ENCODE data around the gene FUT2.

The FUT2 gene

DNA sequence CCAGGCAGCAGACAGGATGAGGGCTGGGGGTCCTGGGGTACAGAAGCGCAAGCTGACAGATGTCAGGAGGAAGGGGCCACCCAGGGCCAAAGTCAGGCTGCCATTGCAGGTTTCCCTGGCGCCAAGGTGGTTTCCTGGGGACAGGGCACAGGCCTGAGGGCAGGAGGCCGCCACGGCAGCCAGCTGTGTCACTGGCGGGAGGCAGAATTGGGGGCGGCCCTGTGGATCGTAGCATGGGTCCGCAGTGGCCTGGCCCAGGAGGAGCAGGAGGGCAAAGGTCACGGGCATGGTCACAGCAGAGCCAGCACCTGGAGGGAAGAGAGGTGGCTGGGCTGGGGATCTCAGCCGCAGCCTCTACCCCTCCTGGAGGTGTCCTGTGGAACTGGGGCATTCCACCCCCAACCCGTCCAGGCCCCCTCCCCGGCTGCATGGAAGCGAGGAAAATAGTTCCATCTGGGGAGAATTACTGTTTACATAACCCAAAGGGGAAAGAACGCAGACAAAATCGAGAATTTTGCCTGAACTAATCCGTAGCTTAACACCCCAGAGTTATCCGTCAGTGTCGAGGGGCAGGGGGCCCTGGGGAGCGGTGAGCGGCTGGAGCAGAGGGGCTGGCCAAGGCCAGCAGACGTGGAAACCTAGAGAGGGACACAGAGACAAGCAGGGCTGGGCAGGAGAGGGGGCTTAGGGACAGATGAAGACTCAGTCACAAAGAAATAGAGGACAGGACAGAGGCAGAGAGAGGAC is 24.9 kb upstream of the FUT2 start:
- Histone ChIP-seq H3K36me3 (ENCODE audit: control insufficient read depth in 1 of 2, insufficient read depth in 2 of 2, low read length in 2 of 2) (no peaks in the 10 kb centered on the region), H3K27ac (ENCODE audit: low read depth, low read length) (no peak overlapping the region), H3K4me1 (ENCODE audit: control insufficient read depth in 1 of 2, insufficient read depth in 2 of 2, low read length in 2 of 2) (peaks cover 8 to 14% of the 10 kb centered on the region in 2 donors), H3K9ac (ENCODE audit: low read depth in 1 of 2, low read length in 2 of 2) (no peak overlapping the region), H3K27me3 (ENCODE audit: control insufficient read depth in 1 of 2, insufficient read depth in 2 of 2, low read length in 2 of 2) (no peaks in the 10 kb centered on the region), H3K4me3 (ENCODE audit: low read depth in 1 of 2, low read length in 2 of 2) (no peak overlapping the region), H3K9me3 (ENCODE audit: control insufficient read depth in 1 of 2, low read length in 2 of 2) (no peaks in the 10 kb centered on the region)

DNA sequence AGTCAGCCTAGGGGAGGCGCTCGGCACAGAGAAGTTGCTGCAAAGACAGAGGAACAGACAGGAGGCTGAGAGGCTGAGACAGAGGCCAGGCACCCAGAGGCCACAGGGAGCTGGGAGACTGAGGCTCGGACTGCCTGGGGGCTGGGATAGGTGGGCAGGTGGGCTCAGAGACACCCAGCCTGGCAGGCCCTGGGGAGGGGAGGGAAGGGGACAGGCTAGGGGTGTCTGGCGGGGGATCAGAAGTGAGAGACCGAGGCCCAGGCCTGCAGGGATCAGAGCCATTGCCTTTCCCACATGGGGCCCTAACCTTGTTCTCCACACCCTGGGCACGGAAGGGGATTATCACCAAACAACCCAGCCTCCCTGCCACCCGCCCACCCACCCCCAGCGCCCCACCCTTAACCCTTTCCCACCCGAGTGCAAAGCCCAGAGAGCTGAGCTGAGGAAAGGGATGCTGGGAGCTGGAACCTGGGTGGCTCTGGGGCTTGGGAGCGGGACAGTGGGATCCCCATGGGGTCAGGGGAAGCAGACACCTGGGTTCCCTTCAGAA is 24.2 kb upstream of the FUT2 start:
- H3K4me3 ChIP-seq (ENCODE audit: low read depth in 1 of 2, low read length in 2 of 2) = no peak overlapping the region
- H3K27ac ChIP-seq (ENCODE audit: low read depth, low read length) = no peak overlapping the region
- no peak overlapping the region for H3K9ac ChIP-seq (ENCODE audit: low read depth in 1 of 2, low read length in 2 of 2)
- no peaks in the 10 kb centered on the region for H3K36me3 ChIP-seq (ENCODE audit: control insufficient read depth in 1 of 2, insufficient read depth in 2 of 2, low read length in 2 of 2)
- no peaks in the 10 kb centered on the region for H3K27me3 ChIP-seq (ENCODE audit: control insufficient read depth in 1 of 2, insufficient read depth in 2 of 2, low read length in 2 of 2)
- peaks cover 10 to 14% of the 10 kb centered on the region in 2 donors for H3K4me1 ChIP-seq (ENCODE audit: control insufficient read depth in 1 of 2, insufficient read depth in 2 of 2, low read length in 2 of 2)
- no peaks in the 10 kb centered on the region for H3K9me3 ChIP-seq (ENCODE audit: control insufficient read depth in 1 of 2, low read length in 2 of 2)

DNA sequence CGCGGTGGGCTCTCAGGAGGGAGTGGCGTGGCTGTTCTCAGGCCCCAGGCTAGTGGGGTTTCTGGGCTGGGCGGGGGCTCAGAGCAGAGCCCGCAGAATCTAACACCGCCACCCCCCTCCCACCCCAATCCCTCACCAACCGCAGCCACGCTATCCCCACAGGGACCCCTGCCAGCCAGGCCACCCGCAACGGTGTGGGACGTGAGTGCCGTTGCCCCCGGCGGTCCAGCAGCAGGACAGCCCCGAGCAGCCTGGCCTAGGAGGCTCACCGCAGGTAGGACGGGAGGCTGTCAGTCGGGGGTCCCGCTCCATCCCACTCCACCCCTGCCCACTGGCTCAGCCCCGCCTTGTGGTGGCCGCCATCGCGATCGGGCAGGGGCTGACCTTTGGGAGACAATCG is 22.8 kb upstream of the FUT2 start, which contains the start of gene NTN5:
TSS of gene NTN5 (minus strand) at position 24 of the 400 bp plus-strand sequence. CDS start 2,031 bp downstream, outside the sequence.
- H3K9ac ChIP-seq (ENCODE audit: low read depth in 1 of 2, low read length in 2 of 2) = no peak within 1 kb of the TSS
- H3K36me3 ChIP-seq (ENCODE audit: control insufficient read depth in 1 of 2, insufficient read depth in 2 of 2, low read length in 2 of 2) = no peaks in the 10 kb centered on the region
- H3K27me3 ChIP-seq (ENCODE audit: control insufficient read depth in 1 of 2, insufficient read depth in 2 of 2, low read length in 2 of 2) = no peaks in the 10 kb centered on the region
- no peak within 1 kb of the TSS for H3K27ac ChIP-seq (ENCODE audit: low read depth, low read length)
- no peak within 1 kb of the TSS for H3K4me3 ChIP-seq (ENCODE audit: low read depth in 1 of 2, low read length in 2 of 2)
- H3K9me3 ChIP-seq (ENCODE audit: control insufficient read depth in 1 of 2, low read length in 2 of 2) = no peaks in the 10 kb centered on the region
- H3K4me1 ChIP-seq (ENCODE audit: control insufficient read depth in 1 of 2, insufficient read depth in 2 of 2, low read length in 2 of 2) = peaks cover 20 to 23% of the 10 kb centered on the region in 2 donors

DNA sequence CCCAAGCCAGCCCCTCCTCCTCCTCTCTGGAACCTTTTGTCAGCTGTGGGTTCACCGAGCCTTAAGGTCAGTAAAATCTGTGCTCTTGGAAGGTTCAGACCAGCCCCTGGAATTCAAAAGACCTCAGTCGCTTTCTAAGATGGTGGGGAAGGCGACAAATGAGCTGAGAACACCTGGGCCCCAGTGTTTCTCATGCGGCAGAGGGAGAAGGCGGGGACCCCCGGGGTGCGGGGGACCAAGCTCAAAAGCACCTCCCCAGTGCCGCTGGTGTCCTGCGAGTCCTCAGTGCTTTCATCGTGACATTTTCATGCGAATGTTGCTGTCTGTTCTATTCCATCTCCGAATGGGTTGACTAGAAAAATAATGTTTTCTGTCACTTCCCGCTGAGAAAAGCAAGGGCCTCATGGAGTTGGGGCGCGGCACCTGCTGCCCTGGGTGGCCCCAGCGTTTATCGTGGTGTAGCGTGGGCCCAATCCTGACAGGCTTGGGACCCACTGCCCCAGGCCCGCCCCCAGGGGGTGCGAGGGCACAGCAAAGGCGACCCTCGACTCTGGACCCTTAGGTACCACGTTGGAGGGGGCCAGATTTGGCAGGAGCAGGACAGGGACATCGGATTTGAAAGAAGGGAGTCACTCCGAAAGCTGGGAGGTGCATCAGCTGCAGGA is 22.2 kb upstream of the FUT2 start:
- Histone ChIP-seq H3K9me3 (ENCODE audit: control insufficient read depth in 1 of 2, low read length in 2 of 2) (no peaks in the 10 kb centered on the region), H3K4me1 (ENCODE audit: control insufficient read depth in 1 of 2, insufficient read depth in 2 of 2, low read length in 2 of 2) (peaks cover 21 to 23% of the 10 kb centered on the region in 2 donors), H3K27ac (ENCODE audit: low read depth, low read length) (no peak overlapping the region), H3K27me3 (ENCODE audit: control insufficient read depth in 1 of 2, insufficient read depth in 2 of 2, low read length in 2 of 2) (no peaks in the 10 kb centered on the region), H3K4me3 (ENCODE audit: low read depth in 1 of 2, low read length in 2 of 2) (no peak overlapping the region), H3K9ac (ENCODE audit: low read depth in 1 of 2, low read length in 2 of 2) (no peak overlapping the region), H3K36me3 (ENCODE audit: control insufficient read depth in 1 of 2, insufficient read depth in 2 of 2, low read length in 2 of 2) (no peaks in the 10 kb centered on the region)

DNA sequence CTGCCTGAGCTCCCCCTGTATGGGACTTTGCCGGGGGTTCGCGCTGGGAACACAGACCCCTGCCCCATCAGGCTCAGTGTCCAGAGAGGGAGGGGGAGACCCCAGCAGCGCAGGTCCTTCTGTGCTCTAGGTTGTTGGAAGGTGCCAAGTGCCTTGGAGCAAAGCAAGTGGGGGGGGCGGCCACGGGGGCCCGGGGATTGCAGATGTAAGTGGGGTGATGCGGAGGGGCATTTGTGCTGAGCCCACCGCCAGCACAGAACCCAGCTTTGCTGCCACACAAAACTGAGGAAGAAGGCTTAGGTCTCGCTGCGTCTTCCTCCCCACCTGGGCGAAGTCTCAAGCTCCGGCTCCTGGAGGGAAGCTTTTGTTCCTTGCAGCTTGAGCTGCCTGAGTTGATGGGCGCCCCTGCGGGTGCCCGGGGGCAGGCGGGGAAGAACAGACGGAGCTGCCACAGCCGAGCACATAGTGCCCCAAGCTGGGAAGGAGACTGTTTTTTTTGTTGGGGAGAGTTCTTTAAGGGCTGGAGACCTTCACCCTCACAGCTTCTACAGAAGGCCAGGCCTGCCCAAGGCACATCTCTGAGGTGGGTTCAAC is 21.5 kb upstream of the FUT2 start:
- no peaks in the 10 kb centered on the region for H3K9me3 ChIP-seq (ENCODE audit: control insufficient read depth in 1 of 2, low read length in 2 of 2)
- no peak overlapping the region for H3K27ac ChIP-seq (ENCODE audit: low read depth, low read length)
- no peaks in the 10 kb centered on the region for H3K36me3 ChIP-seq (ENCODE audit: control insufficient read depth in 1 of 2, insufficient read depth in 2 of 2, low read length in 2 of 2)
- peaks cover 26 to 27% of the 10 kb centered on the region in 2 donors for H3K4me1 ChIP-seq (ENCODE audit: control insufficient read depth in 1 of 2, insufficient read depth in 2 of 2, low read length in 2 of 2)
- H3K4me3 ChIP-seq (ENCODE audit: low read depth in 1 of 2, low read length in 2 of 2) = no peak overlapping the region
- H3K27me3 ChIP-seq (ENCODE audit: control insufficient read depth in 1 of 2, insufficient read depth in 2 of 2, low read length in 2 of 2) = no peaks in the 10 kb centered on the region
- H3K9ac ChIP-seq (ENCODE audit: low read depth in 1 of 2, low read length in 2 of 2) = no peak overlapping the region

DNA sequence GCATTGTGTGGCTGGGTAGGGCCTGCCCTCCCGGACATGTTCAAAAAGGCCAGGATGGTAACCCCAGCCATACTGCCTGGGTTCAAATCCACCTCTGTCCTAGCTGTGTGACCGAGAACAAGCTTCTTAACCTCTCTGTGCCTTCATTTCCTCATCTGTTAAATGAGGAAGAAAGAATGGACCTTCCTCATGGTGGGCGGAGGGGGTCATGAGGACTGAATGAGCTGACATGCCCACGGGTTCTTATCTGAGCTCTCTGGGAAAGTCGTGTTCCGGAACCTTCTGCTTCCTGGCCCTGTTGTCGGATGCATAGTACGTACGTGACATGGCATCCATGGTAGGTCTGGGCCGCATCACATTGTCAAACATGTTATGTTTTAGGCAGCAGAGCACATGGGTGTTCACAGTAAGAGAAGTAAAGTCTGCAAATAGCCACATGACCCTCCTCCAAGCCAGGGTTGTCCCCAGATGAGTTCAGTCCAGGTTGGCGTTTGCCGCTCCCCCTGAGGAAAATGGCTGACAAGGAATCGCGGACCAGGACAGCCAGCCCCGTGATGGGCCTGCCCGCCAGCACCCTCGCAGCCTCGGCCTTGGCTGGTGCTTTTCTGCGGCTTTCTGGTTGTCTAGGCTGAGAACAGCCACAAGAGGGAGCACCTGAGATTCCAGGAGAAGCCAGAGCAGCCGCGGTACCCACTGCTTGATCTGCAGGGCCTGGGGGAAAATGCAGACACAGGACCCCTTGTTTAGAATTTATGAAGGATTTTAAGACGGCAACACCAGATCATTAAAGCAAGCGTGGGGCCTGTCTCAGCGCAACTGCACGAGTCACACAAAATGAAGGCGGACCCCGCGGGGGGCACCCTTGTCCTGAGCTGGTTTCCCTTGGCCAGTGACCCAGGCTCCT is 20.6 kb upstream of the FUT2 start:
- Histone ChIP-seq H3K9ac (ENCODE audit: low read depth in 1 of 2, low read length in 2 of 2) (peak overlapping the region in 1 of 2 donors; percentile 33), H3K4me1 (ENCODE audit: control insufficient read depth in 1 of 2, insufficient read depth in 2 of 2, low read length in 2 of 2) (peaks cover 26 to 27% of the 10 kb centered on the region in 2 donors), H3K27ac (ENCODE audit: low read depth, low read length) (no peak overlapping the region), H3K4me3 (ENCODE audit: low read depth in 1 of 2, low read length in 2 of 2) (no peak overlapping the region), H3K27me3 (ENCODE audit: control insufficient read depth in 1 of 2, insufficient read depth in 2 of 2, low read length in 2 of 2) (no peaks in the 10 kb centered on the region), H3K36me3 (ENCODE audit: control insufficient read depth in 1 of 2, insufficient read depth in 2 of 2, low read length in 2 of 2) (no peaks in the 10 kb centered on the region), H3K9me3 (ENCODE audit: control insufficient read depth in 1 of 2, low read length in 2 of 2) (no peaks in the 10 kb centered on the region)

DNA sequence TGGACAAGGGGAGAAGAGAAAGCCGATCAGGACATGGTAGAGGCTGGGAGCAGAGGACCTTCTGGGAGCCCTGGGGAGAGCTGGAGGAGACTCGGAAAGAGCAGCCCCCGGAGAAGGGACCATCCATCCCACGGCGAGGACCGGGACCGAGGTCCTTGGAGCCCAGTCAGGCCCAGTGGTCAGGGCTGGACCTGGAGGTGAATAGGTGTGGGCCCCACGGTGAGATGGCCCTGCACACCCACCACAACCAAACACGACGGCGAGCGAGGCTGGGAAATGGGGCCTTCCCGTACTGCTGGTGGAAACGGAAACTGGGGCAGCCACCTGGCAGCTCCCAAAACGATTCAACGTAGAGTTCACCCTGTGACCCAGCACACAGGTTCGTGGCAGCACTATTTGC is 19.3 kb upstream of the FUT2 start:
- no peak overlapping the region for H3K4me3 ChIP-seq (ENCODE audit: low read depth in 1 of 2, low read length in 2 of 2)
- no peaks in the 10 kb centered on the region for H3K36me3 ChIP-seq (ENCODE audit: control insufficient read depth in 1 of 2, insufficient read depth in 2 of 2, low read length in 2 of 2)
- H3K4me1 ChIP-seq (ENCODE audit: control insufficient read depth in 1 of 2, insufficient read depth in 2 of 2, low read length in 2 of 2) = peaks cover 26 to 31% of the 10 kb centered on the region in 2 donors
- peak overlapping the region in 1 of 2 donors; percentile 38 for H3K9ac ChIP-seq (ENCODE audit: low read depth in 1 of 2, low read length in 2 of 2)
- H3K9me3 ChIP-seq (ENCODE audit: control insufficient read depth in 1 of 2, low read length in 2 of 2) = no peaks in the 10 kb centered on the region
- H3K27me3 ChIP-seq (ENCODE audit: control insufficient read depth in 1 of 2, insufficient read depth in 2 of 2, low read length in 2 of 2) = no peaks in the 10 kb centered on the region
- peak overlapping the region; percentile 58 for H3K27ac ChIP-seq (ENCODE audit: low read depth, low read length)

DNA sequence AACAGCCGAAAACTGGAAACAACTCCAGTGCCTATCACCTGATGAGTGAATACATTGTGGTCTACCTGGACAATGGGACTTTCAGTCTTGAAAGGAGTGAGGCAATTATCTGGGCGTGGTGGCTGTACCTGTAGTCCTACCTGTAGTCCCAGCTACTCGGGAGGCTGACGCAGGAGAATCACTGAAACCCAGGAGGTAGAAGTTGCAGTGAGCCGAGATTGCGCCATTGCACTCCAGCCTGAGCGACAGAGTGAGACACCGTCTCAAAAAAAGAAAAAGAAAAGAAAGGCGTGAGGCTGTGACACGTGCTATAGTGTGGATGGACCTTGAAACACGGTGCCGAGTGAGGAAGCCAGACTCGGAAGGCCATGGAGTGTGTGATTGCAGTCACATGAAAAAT is 18.9 kb upstream of the FUT2 start:
- no peaks in the 10 kb centered on the region for H3K9me3 ChIP-seq (ENCODE audit: control insufficient read depth in 1 of 2, low read length in 2 of 2)
- peak overlapping the region; percentile 38 to 48 for H3K9ac ChIP-seq (ENCODE audit: low read depth in 1 of 2, low read length in 2 of 2)
- no peaks in the 10 kb centered on the region for H3K36me3 ChIP-seq (ENCODE audit: control insufficient read depth in 1 of 2, insufficient read depth in 2 of 2, low read length in 2 of 2)
- H3K4me1 ChIP-seq (ENCODE audit: control insufficient read depth in 1 of 2, insufficient read depth in 2 of 2, low read length in 2 of 2) = peaks cover 26 to 31% of the 10 kb centered on the region in 2 donors
- peak overlapping the region; percentile 58 for H3K27ac ChIP-seq (ENCODE audit: low read depth, low read length)
- no peaks in the 10 kb centered on the region for H3K27me3 ChIP-seq (ENCODE audit: control insufficient read depth in 1 of 2, insufficient read depth in 2 of 2, low read length in 2 of 2)
- no peak overlapping the region for H3K4me3 ChIP-seq (ENCODE audit: low read depth in 1 of 2, low read length in 2 of 2)

DNA sequence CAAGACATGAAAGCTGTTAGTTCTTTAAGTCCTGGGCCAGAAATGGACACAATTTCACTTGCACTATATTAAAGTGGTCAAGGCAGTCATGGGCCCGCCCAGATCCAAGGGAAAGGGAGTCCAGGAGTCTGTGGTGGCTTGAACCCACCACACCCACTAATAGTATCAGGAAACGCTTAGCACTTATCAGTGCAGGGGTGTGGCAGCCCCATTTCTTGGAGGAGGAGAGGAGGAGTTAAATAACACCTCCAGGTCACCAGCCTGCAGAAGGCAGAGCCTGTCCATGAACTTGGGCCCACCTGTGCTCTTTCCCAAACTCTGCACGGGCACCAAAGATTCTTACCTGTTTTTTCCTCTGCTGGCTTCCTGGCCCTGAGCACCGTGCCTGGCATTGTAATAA is 17.6 kb upstream of the FUT2 start:
- H3K4me3 ChIP-seq (ENCODE audit: low read depth in 1 of 2, low read length in 2 of 2) = peak overlapping the region; percentile 32 to 47
- H3K9me3 ChIP-seq (ENCODE audit: control insufficient read depth in 1 of 2, low read length in 2 of 2) = no peaks in the 10 kb centered on the region
- no peaks in the 10 kb centered on the region for H3K27me3 ChIP-seq (ENCODE audit: control insufficient read depth in 1 of 2, insufficient read depth in 2 of 2, low read length in 2 of 2)
- H3K27ac ChIP-seq (ENCODE audit: low read depth, low read length) = peak overlapping the region; percentile 70
- no peaks in the 10 kb centered on the region for H3K36me3 ChIP-seq (ENCODE audit: control insufficient read depth in 1 of 2, insufficient read depth in 2 of 2, low read length in 2 of 2)
- H3K9ac ChIP-seq (ENCODE audit: low read depth in 1 of 2, low read length in 2 of 2) = peak overlapping the region; percentile 20 to 32
- peaks cover 26 to 31% of the 10 kb centered on the region in 2 donors for H3K4me1 ChIP-seq (ENCODE audit: control insufficient read depth in 1 of 2, insufficient read depth in 2 of 2, low read length in 2 of 2)
